Measurements from ENCODE around the gene PCDH17. TPM values are rescaled to one million over a fixed set of nuclear protein-coding genes. Genes with fewer than 3 reads are reported as not detected.

The PCDH17 gene
- total and polyA plus RNA-seq, 7 donors = 0.18 to 1.4 (median 0.53) TPM

- Histone ChIP-seq H3K36me3 (ENCODE audit: insufficient read depth in 1 of 2, low read depth in 1 of 2) (no peaks in the 10 kb centered on the region), H3K4me1 (no peaks in the 10 kb centered on the region), H3K9me3 (no peaks in the 10 kb centered on the region), H3K4me3 (no peak overlapping the region), H3K27ac (no peak overlapping the region), H3K27me3 (ENCODE audit: insufficient read depth in 3 of 3, low read length in 2 of 3) (no peaks in the 10 kb centered on the region)
- ATAC-seq = no peak
- 51 to 65% (median 56%) methylated on average over 2 of the region's 2 CpGs for WGBS, 3 donors
- DNase-seq = no peak
- intact Hi-C loops (cut with DNase I) = no loop called here
- TF ChIP-seq, protein P1, sequence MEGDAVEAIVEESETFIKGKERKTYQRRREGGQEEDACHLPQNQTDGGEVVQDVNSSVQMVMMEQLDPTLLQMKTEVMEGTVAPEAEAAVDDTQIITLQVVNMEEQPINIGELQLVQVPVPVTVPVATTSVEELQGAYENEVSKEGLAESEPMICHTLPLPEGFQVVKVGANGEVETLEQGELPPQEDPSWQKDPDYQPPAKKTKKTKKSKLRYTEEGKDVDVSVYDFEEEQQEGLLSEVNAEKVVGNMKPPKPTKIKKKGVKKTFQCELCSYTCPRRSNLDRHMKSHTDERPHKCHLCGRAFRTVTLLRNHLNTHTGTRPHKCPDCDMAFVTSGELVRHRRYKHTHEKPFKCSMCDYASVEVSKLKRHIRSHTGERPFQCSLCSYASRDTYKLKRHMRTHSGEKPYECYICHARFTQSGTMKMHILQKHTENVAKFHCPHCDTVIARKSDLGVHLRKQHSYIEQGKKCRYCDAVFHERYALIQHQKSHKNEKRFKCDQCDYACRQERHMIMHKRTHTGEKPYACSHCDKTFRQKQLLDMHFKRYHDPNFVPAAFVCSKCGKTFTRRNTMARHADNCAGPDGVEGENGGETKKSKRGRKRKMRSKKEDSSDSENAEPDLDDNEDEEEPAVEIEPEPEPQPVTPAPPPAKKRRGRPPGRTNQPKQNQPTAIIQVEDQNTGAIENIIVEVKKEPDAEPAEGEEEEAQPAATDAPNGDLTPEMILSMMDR (IDR thresholded peaks at IDR 0.05) = no peak
These were observed 72.5 kb downstream of the PCDH17 start for GRCh38 chr13:57704031-57704430.

- Histone ChIP-seq H3K4me1 (no peaks in the 10 kb centered on the region), H3K27me3 (ENCODE audit: insufficient read depth in 3 of 3, low read length in 2 of 3) (no peaks in the 10 kb centered on the region), H3K4me3 (no peak overlapping the region), H3K36me3 (ENCODE audit: insufficient read depth in 1 of 2, low read depth in 1 of 2) (no peaks in the 10 kb centered on the region), H3K9me3 (no peaks in the 10 kb centered on the region), H3K27ac (no peak overlapping the region)
- DNase-seq (no peak), ATAC-seq (no peak)
- TF ChIP-seq, protein P1 (IDR thresholded peaks at IDR 0.05) = no peak
- WGBS, 3 donors = 82 to 86% (median 85%) methylated on average over 3 of the region's 3 CpGs
- intact Hi-C loops (cut with DNase I) = no loop called here
These were observed 84.8 kb downstream of the PCDH17 start for GRCh38 chr13:57716295-57716694.

DNA sequence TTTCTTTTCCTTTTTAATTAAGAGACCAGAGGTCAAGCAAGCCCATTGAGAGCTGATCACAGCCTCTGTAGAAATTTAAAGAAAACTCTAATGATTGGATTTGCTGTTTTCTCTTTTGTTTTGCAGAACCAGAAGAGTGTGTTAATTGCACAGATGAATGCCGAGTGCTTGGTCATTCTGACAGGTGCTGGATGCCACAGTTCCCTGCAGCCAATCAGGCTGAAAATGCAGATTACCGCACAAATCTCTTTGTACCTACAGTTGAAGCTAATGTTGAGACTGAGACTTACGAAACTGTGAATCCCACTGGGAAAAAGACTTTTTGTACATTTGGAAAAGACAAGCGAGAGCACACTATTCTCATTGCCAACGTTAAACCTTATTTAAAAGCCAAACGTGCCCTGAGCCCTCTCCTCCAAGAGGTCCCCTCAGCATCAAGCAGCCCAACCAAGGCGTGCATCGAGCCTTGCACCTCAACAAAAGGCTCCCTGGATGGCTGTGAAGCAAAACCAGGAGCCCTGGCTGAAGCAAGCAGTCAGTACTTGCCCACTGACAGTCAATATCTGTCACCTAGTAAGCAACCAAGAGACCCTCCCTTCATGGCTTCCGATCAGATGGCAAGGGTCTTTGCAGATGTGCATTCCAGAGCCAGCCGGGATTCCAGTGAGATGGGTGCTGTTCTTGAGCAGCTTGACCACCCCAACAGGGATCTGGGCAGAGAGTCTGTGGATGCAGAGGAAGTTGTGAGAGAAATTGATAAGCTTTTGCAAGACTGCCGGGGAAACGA is 93.1 kb downstream of the PCDH17 start:
- Histone ChIP-seq H3K9me3 (no peaks in the 10 kb centered on the region), H3K4me3 (no peak overlapping the region), H3K36me3 (ENCODE audit: insufficient read depth in 1 of 2, low read depth in 1 of 2) (no peaks in the 10 kb centered on the region), H3K27me3 (ENCODE audit: insufficient read depth in 3 of 3, low read length in 2 of 3) (no peaks in the 10 kb centered on the region), H3K4me1 (no peaks in the 10 kb centered on the region), H3K27ac (no peak overlapping the region)
- DNase-seq = no peak
- no peak for ATAC-seq
- intact Hi-C loops (cut with DNase I) = no loop called here
- TF ChIP-seq, protein P1 (IDR thresholded peaks at IDR 0.05) = no peak
- WGBS, 3 donors = 61 to 74% (median 62%) methylated on average over 12 of the region's 12 CpGs

DNA sequence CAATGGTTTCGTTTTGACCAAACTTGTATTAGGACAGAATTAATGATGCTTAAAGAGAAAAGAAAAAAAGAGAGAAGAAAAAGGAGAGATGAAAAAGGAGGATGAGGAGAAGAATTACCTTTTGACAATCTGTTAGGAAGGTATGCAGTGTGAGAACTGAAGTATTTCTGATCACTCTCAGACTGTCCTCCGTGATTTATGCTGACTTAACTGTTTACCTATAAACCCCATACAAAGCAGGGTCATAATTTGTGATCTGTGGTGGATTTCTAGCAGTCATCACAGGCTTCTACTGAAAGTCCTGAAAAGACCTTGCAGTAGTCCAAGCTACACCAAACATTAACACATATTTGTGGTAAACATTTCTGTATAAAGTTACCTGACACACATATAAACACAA is 93.9 kb downstream of the PCDH17 start:
- no peaks in the 10 kb centered on the region for H3K36me3 ChIP-seq (ENCODE audit: insufficient read depth in 1 of 2, low read depth in 1 of 2)
- no peaks in the 10 kb centered on the region for H3K27me3 ChIP-seq (ENCODE audit: insufficient read depth in 3 of 3, low read length in 2 of 3)
- DNase-seq (no peak), ATAC-seq (no peak)
- TF ChIP-seq, protein P1 (IDR thresholded peaks at IDR 0.05) = no peak
- no peak overlapping the region for H3K4me3 ChIP-seq
- intact Hi-C loops (cut with DNase I) = no loop called here
- H3K4me1 ChIP-seq = no peaks in the 10 kb centered on the region
- 86 to 95% (median 91%) methylated on average over 2 of the region's 2 CpGs for whole genome bisulfite sequencing, 3 donors
- H3K27ac ChIP-seq = no peak overlapping the region
- H3K9me3 ChIP-seq = no peaks in the 10 kb centered on the region

DNA sequence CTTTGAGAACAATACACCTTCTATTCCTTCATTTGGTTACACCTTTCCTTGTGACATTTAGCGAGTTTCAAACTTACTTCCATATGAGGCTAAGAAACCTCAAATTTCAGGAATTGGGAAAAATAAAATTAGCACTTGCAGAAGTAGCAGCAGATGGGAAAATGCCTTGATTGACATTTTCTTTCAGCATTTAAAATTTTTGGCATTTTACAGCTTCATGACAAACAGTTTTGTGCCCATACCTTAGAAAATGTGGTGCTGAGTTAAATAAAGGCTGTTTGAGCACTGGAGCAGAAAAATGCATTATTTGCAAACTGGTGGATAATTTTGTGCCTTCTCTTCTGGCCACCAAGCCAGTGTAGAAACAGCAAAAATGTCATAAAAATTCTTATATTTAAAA is 95.4 kb downstream of the PCDH17 start:
- Histone ChIP-seq H3K4me1 (no peaks in the 10 kb centered on the region), H3K4me3 (no peak overlapping the region), H3K27ac (no peak overlapping the region), H3K27me3 (ENCODE audit: insufficient read depth in 3 of 3, low read length in 2 of 3) (no peaks in the 10 kb centered on the region), H3K9me3 (no peaks in the 10 kb centered on the region), H3K36me3 (ENCODE audit: insufficient read depth in 1 of 2, low read depth in 1 of 2) (no peaks in the 10 kb centered on the region)
- TF ChIP-seq, protein P1 (IDR thresholded peaks at IDR 0.05) = no peak
- ATAC-seq (no peak), DNase-seq (no peak)
- intact Hi-C loops (cut with DNase I) = no loop called here
- 90 to 96% (median 92%) methylated on average over 1 of the region's 1 CpG for WGBS, 3 donors

Measured in psoas muscle (tissue), 8 donors.